ENCODE measurements around the gene SLFN12L.
"Not testable (repeated sequence)": the region's sequence is repeated elsewhere in the genome, so short reads cannot be mapped to it uniquely, and the experiment has no call there.

The SLFN12L gene

GRCh38 chr17:35507714-35508113, 29.8 kb downstream of the SLFN12L start:
- H3K4me3 ChIP-seq (ENCODE audit: insufficient read depth, low read depth, low read length); H3K36me3 ChIP-seq (ENCODE audit: control insufficient read depth, insufficient read depth, low read length); H3K9me3 ChIP-seq (ENCODE audit: control insufficient read depth, low read length); H3K27ac ChIP-seq (ENCODE audit: insufficient read depth, low read depth, low read length, poor library complexity, severe bottlenecking); H3K27me3 ChIP-seq (ENCODE audit: control insufficient read depth, insufficient read depth, low read length, poor library complexity, severe bottlenecking); H3K4me1 ChIP-seq (ENCODE audit: control insufficient read depth, insufficient read depth, low read length): not testable (repeated sequence)
- WGBS, 2 experiments, result 93 to 96% methylated on average over 2 to 3 of the region's 3 CpGs

- Histone ChIP-seq H3K4me1 (ENCODE audit: control insufficient read depth, insufficient read depth, low read length) (no peaks in the 10 kb centered on the region), H3K36me3 (ENCODE audit: control insufficient read depth, insufficient read depth, low read length) (no peaks in the 10 kb centered on the region), H3K9me3 (ENCODE audit: control insufficient read depth, low read length) (no peaks in the 10 kb centered on the region), H3K27me3 (ENCODE audit: control insufficient read depth, insufficient read depth, low read length, poor library complexity, severe bottlenecking) (peaks cover 50% of the 10 kb centered on the region), H3K4me3 (ENCODE audit: insufficient read depth, low read depth, low read length) (no peak overlapping the region), H3K27ac (ENCODE audit: insufficient read depth, low read depth, low read length, poor library complexity, severe bottlenecking) (no peak overlapping the region)
- WGBS, 2 experiments, result 47 to 50% methylated on average over 2 of the region's 2 CpGs
Observed at GRCh38 chr17:35499548-35499947, 37.9 kb downstream of the SLFN12L start.

GRCh38 chr17:35498448-35499178, 38.9 kb downstream of the SLFN12L start:
- WGBS, 2 experiments, result 79 to 83% methylated on average over 12 of the region's 12 CpGs
- H3K36me3 ChIP-seq (ENCODE audit: control insufficient read depth, insufficient read depth, low read length), result no peaks in the 10 kb centered on the region
- H3K27me3 ChIP-seq (ENCODE audit: control insufficient read depth, insufficient read depth, low read length, poor library complexity, severe bottlenecking), result peaks cover 55% of the 10 kb centered on the region
- no peak overlapping the region for H3K4me3 ChIP-seq (ENCODE audit: insufficient read depth, low read depth, low read length)
- no peaks in the 10 kb centered on the region for H3K9me3 ChIP-seq (ENCODE audit: control insufficient read depth, low read length)
- no peak overlapping the region for H3K27ac ChIP-seq (ENCODE audit: insufficient read depth, low read depth, low read length, poor library complexity, severe bottlenecking)
- H3K4me1 ChIP-seq (ENCODE audit: control insufficient read depth, insufficient read depth, low read length), result no peaks in the 10 kb centered on the region

GRCh38 chr17:35496451-35497290, 40.8 kb downstream of the SLFN12L start:
- H3K27me3 ChIP-seq (ENCODE audit: control insufficient read depth, insufficient read depth, low read length, poor library complexity, severe bottlenecking), result peaks cover 74% of the 10 kb centered on the region
- no peaks in the 10 kb centered on the region for H3K9me3 ChIP-seq (ENCODE audit: control insufficient read depth, low read length)
- H3K4me3 ChIP-seq (ENCODE audit: insufficient read depth, low read depth, low read length), result no peak overlapping the region
- H3K27ac ChIP-seq (ENCODE audit: insufficient read depth, low read depth, low read length, poor library complexity, severe bottlenecking), result no peak overlapping the region
- H3K36me3 ChIP-seq (ENCODE audit: control insufficient read depth, insufficient read depth, low read length), result no peaks in the 10 kb centered on the region
- 74 to 77% methylated on average over 30 of the region's 30 CpGs for WGBS, 2 experiments
- H3K4me1 ChIP-seq (ENCODE audit: control insufficient read depth, insufficient read depth, low read length), result no peaks in the 10 kb centered on the region

- no peaks in the 10 kb centered on the region for H3K36me3 ChIP-seq (ENCODE audit: control insufficient read depth, insufficient read depth, low read length)
- H3K27me3 ChIP-seq (ENCODE audit: control insufficient read depth, insufficient read depth, low read length, poor library complexity, severe bottlenecking), result peaks cover 94% of the 10 kb centered on the region
- no peak overlapping the region for H3K4me3 ChIP-seq (ENCODE audit: insufficient read depth, low read depth, low read length)
- H3K27ac ChIP-seq (ENCODE audit: insufficient read depth, low read depth, low read length, poor library complexity, severe bottlenecking), result no peak overlapping the region
- H3K9me3 ChIP-seq (ENCODE audit: control insufficient read depth, low read length), result no peaks in the 10 kb centered on the region
- WGBS, 2 experiments, result 100% methylated on average over 1 of the region's 2 CpGs; no CpG with 5 or more reads in 1 of the 2 experiments
- H3K4me1 ChIP-seq (ENCODE audit: control insufficient read depth, insufficient read depth, low read length), result no peaks in the 10 kb centered on the region
Observed at GRCh38 chr17:35493040-35493439, 44.4 kb downstream of the SLFN12L start.

- Histone ChIP-seq H3K4me1 (ENCODE audit: control insufficient read depth, insufficient read depth, low read length) (no peaks in the 10 kb centered on the region), H3K9me3 (ENCODE audit: control insufficient read depth, low read length) (no peaks in the 10 kb centered on the region), H3K36me3 (ENCODE audit: control insufficient read depth, insufficient read depth, low read length) (no peaks in the 10 kb centered on the region), H3K27me3 (ENCODE audit: control insufficient read depth, insufficient read depth, low read length, poor library complexity, severe bottlenecking) (peaks cover 94% of the 10 kb centered on the region), H3K27ac (ENCODE audit: insufficient read depth, low read depth, low read length, poor library complexity, severe bottlenecking) (no peak overlapping the region), H3K4me3 (ENCODE audit: insufficient read depth, low read depth, low read length) (no peak overlapping the region)
- WGBS, 2 experiments, result 63 to 75% methylated on average over 3 of the region's 3 CpGs
Observed at GRCh38 chr17:35491417-35491816, 46.1 kb downstream of the SLFN12L start.

GRCh38 chr17:35489944-35490343, 47.5 kb downstream of the SLFN12L start:
- WGBS, 2 experiments, result 79 to 89% methylated on average over 18 of the region's 18 CpGs

GRCh38 chr17:35488991-35489390, 48.5 kb downstream of the SLFN12L start:
- no peak overlapping the region for H3K27ac ChIP-seq (ENCODE audit: insufficient read depth, low read depth, low read length, poor library complexity, severe bottlenecking)
- H3K4me3 ChIP-seq (ENCODE audit: insufficient read depth, low read depth, low read length), result no peak overlapping the region
- WGBS, 2 experiments, result 86 to 87% methylated on average over 15 of the region's 15 CpGs
- no peaks in the 10 kb centered on the region for H3K9me3 ChIP-seq (ENCODE audit: control insufficient read depth, low read length)
- H3K4me1 ChIP-seq (ENCODE audit: control insufficient read depth, insufficient read depth, low read length), result no peaks in the 10 kb centered on the region
- peaks cover 80% of the 10 kb centered on the region for H3K27me3 ChIP-seq (ENCODE audit: control insufficient read depth, insufficient read depth, low read length, poor library complexity, severe bottlenecking)
- no peaks in the 10 kb centered on the region for H3K36me3 ChIP-seq (ENCODE audit: control insufficient read depth, insufficient read depth, low read length)

More at GRCh38 chr17:35489944-35490343, 47.5 kb downstream of the SLFN12L start:
- no peaks in the 10 kb centered on the region for H3K4me1 ChIP-seq (ENCODE audit: control insufficient read depth, insufficient read depth, low read length)
- peaks cover 86% of the 10 kb centered on the region for H3K27me3 ChIP-seq (ENCODE audit: control insufficient read depth, insufficient read depth, low read length, poor library complexity, severe bottlenecking)
- no peak overlapping the region for H3K27ac ChIP-seq (ENCODE audit: insufficient read depth, low read depth, low read length, poor library complexity, severe bottlenecking)
- no peaks in the 10 kb centered on the region for H3K9me3 ChIP-seq (ENCODE audit: control insufficient read depth, low read length)
- no peaks in the 10 kb centered on the region for H3K36me3 ChIP-seq (ENCODE audit: control insufficient read depth, insufficient read depth, low read length)
- no peak overlapping the region for H3K4me3 ChIP-seq (ENCODE audit: insufficient read depth, low read depth, low read length)

- no peaks in the 10 kb centered on the region for H3K4me1 ChIP-seq (ENCODE audit: control insufficient read depth, insufficient read depth, low read length)
- no peak overlapping the region for H3K4me3 ChIP-seq (ENCODE audit: insufficient read depth, low read depth, low read length)
- H3K27me3 ChIP-seq (ENCODE audit: control insufficient read depth, insufficient read depth, low read length, poor library complexity, severe bottlenecking), result peaks cover 62% of the 10 kb centered on the region
- no peaks in the 10 kb centered on the region for H3K9me3 ChIP-seq (ENCODE audit: control insufficient read depth, low read length)
- WGBS, 2 experiments, result 76 to 79% methylated on average over 42 of the region's 42 CpGs
- H3K36me3 ChIP-seq (ENCODE audit: control insufficient read depth, insufficient read depth, low read length), result no peaks in the 10 kb centered on the region
- no peak overlapping the region for H3K27ac ChIP-seq (ENCODE audit: insufficient read depth, low read depth, low read length, poor library complexity, severe bottlenecking)
Observed at GRCh38 chr17:35486920-35487732, 50.4 kb downstream of the SLFN12L start.

- no peaks in the 10 kb centered on the region for H3K9me3 ChIP-seq (ENCODE audit: control insufficient read depth, low read length)
- no peaks in the 10 kb centered on the region for H3K36me3 ChIP-seq (ENCODE audit: control insufficient read depth, insufficient read depth, low read length)
- WGBS, 2 experiments, result 87 to 88% methylated on average over 5 of the region's 5 CpGs
- H3K27me3 ChIP-seq (ENCODE audit: control insufficient read depth, insufficient read depth, low read length, poor library complexity, severe bottlenecking), result peaks cover 10% of the 10 kb centered on the region
- H3K4me1 ChIP-seq (ENCODE audit: control insufficient read depth, insufficient read depth, low read length), result no peaks in the 10 kb centered on the region
- H3K27ac ChIP-seq (ENCODE audit: insufficient read depth, low read depth, low read length, poor library complexity, severe bottlenecking), result no peak overlapping the region
- H3K4me3 ChIP-seq (ENCODE audit: insufficient read depth, low read depth, low read length), result no peak overlapping the region
Observed at GRCh38 chr17:35479271-35479670, 58.2 kb downstream of the SLFN12L start.
